ENCODE results near the gene MNAT1. TPM values are rescaled to one million over a fixed set of nuclear protein-coding genes. Genes with fewer than 3 reads are reported as not detected.

MNAT1 gene
- total RNA-seq, 1 experiment from 2014 or later, result 79.7 TPM

GRCh38 chr14:60862283-60862682 lies 127.7 kb downstream of the MNAT1 start:
- BruUV-seq (replicated peaks), result no TSS peak

DNA sequence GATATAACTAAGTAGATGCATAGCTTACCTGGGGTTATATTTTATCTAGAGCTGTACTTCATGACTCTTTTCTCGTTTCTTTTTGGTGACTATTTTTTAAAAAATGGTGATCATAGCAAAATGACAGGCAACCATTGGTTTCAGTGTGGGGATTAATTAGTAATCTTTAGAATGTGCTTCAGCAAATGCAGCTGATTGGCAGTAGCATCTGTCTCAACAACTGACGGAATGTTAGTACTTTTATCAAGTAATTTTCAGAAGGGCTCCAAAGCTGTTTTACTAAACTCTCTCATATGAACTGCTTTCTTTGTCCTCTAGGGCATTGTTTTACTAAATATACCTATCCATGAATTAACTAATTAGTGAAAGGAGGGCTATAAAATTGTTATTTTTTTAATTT lies 128.7 kb downstream of the MNAT1 start:
- no peak overlapping the region for H2AFZ ChIP-seq
- POLR2A ChIA-PET (ENCODE audit: unreplicated experiment), result interaction anchor here (0.6 kb wide), 1 partner anchor 9 kb away, joined by 3 read pairs; no protein-coding TSS in a partner anchor
- intact Hi-C loops (cut with micrococcal nuclease; ENCODE audit: unreplicated experiment), result loop anchor here (2.0 to 10.0 kb wide), 2 partner anchors 208 to 390 kb away; no protein-coding TSS in a partner anchor
- peaks cover 20% of the 10 kb centered on the region; the same call in 1 of the 2 replicates for H3F3A ChIP-seq (ENCODE audit: insufficient read depth, low read depth)
- H3K4me1 ChIP-seq (replicated peaks; ENCODE audit: insufficient read depth), result peaks cover 32% of the 10 kb centered on the region
- no peak for DNase-seq
- no peaks in the 10 kb centered on the region for H4K20me1 ChIP-seq (ENCODE audit: insufficient read depth)
- no peak overlapping the region for H3K4me2 ChIP-seq
- no peaks in the 10 kb centered on the region for H3K9me2 ChIP-seq (ENCODE audit: insufficient read depth)
- no peaks in the 10 kb centered on the region for H3K36me3 ChIP-seq (ENCODE audit: low read depth)
- H3K4me3 ChIP-seq, result no peak overlapping the region
- H3K27ac ChIP-seq, result no peak overlapping the region
- no peaks in the 10 kb centered on the region for H3K9me3 ChIP-seq (ENCODE audit: insufficient read depth, low read depth)
- TF ChIP-seq, protein P1, sequence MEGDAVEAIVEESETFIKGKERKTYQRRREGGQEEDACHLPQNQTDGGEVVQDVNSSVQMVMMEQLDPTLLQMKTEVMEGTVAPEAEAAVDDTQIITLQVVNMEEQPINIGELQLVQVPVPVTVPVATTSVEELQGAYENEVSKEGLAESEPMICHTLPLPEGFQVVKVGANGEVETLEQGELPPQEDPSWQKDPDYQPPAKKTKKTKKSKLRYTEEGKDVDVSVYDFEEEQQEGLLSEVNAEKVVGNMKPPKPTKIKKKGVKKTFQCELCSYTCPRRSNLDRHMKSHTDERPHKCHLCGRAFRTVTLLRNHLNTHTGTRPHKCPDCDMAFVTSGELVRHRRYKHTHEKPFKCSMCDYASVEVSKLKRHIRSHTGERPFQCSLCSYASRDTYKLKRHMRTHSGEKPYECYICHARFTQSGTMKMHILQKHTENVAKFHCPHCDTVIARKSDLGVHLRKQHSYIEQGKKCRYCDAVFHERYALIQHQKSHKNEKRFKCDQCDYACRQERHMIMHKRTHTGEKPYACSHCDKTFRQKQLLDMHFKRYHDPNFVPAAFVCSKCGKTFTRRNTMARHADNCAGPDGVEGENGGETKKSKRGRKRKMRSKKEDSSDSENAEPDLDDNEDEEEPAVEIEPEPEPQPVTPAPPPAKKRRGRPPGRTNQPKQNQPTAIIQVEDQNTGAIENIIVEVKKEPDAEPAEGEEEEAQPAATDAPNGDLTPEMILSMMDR (conservative IDR thresholded peaks at IDR 0.05), result no peak
- TF ChIP-seq EZH2 (IDR thresholded peaks at IDR 0.05; ENCODE audit: low read depth), result no peak
- H3K27me3 ChIP-seq (ENCODE audit: insufficient read depth, low read depth), result no peaks in the 10 kb centered on the region
- H3K79me2 ChIP-seq (ENCODE audit: low read depth), result peaks cover 12% of the 10 kb centered on the region; the same call in 1 of the 2 replicates
- no TSS peak for BruUV-seq (replicated peaks)
- CTCF ChIA-PET, result no interaction called here

More at GRCh38 chr14:60862283-60862682, 127.7 kb downstream of the MNAT1 start:
- Histone ChIP-seq H3K9me3 (ENCODE audit: insufficient read depth, low read depth) (no peaks in the 10 kb centered on the region), H3K27ac (peak overlapping the region; percentile 49), H4K20me1 (ENCODE audit: insufficient read depth) (no peaks in the 10 kb centered on the region), H3K36me3 (ENCODE audit: low read depth) (no peaks in the 10 kb centered on the region), H3K79me2 (ENCODE audit: low read depth) (peaks cover 12% of the 10 kb centered on the region; the same call in 1 of the 2 replicates), H3K4me1 (replicated peaks; ENCODE audit: insufficient read depth) (peaks cover 32% of the 10 kb centered on the region), H2AFZ (no peak overlapping the region), H3F3A (ENCODE audit: insufficient read depth, low read depth) (peaks cover 17% of the 10 kb centered on the region; the same call in 1 of the 2 replicates), H3K4me2 (peak overlapping the region; percentile 60), H3K4me3 (peak overlapping the region; percentile 4; the same call in 1 of the 2 replicates), H3K9me2 (ENCODE audit: insufficient read depth) (no peaks in the 10 kb centered on the region), H3K27me3 (ENCODE audit: insufficient read depth, low read depth) (no peaks in the 10 kb centered on the region)
- TF ChIP-seq, protein P1 (conservative IDR thresholded peaks at IDR 0.05), result no peak
- no peak for TF ChIP-seq EZH2 (IDR thresholded peaks at IDR 0.05; ENCODE audit: low read depth)
- intact Hi-C loops (cut with micrococcal nuclease; ENCODE audit: unreplicated experiment), result loop anchor here (1.0 to 10.0 kb wide), 3 partner anchors 138 to 391 kb away; partner anchors contain the start of gene SIX4
- POLR2A ChIA-PET (ENCODE audit: unreplicated experiment), result interaction anchor here (0.6 kb wide), 1 partner anchor 311 kb away, joined by 3 read pairs; no protein-coding TSS in a partner anchor
- CTCF ChIA-PET, result no interaction called here
- peak; percentile 72 to 84 for DNase-seq

GRCh38 chr14:60865378-60866127 lies 131.0 kb downstream of the MNAT1 start:
- H3K4me3 ChIP-seq, result no peak overlapping the region
- intact Hi-C loops (cut with micrococcal nuclease; ENCODE audit: unreplicated experiment), result loop anchor here (10.0 kb wide), 1 partner anchor 211 kb away; no protein-coding TSS in a partner anchor
- H3K4me2 ChIP-seq, result no peak overlapping the region
- CTCF ChIA-PET, result no interaction called here
- no peaks in the 10 kb centered on the region for H3K27me3 ChIP-seq (ENCODE audit: insufficient read depth, low read depth)
- no peaks in the 10 kb centered on the region for H3K9me3 ChIP-seq (ENCODE audit: insufficient read depth, low read depth)
- peaks cover 12% of the 10 kb centered on the region; the same call in 1 of the 2 replicates for H3K79me2 ChIP-seq (ENCODE audit: low read depth)
- no peak for DNase-seq
- H3K9me2 ChIP-seq (ENCODE audit: insufficient read depth), result no peaks in the 10 kb centered on the region
- no peak overlapping the region for H2AFZ ChIP-seq
- H3K27ac ChIP-seq, result no peak overlapping the region
- peaks cover 16% of the 10 kb centered on the region; the same call in 1 of the 2 replicates for H3F3A ChIP-seq (ENCODE audit: insufficient read depth, low read depth)
- BruUV-seq (replicated peaks), result no TSS peak
- TF ChIP-seq EZH2 (IDR thresholded peaks at IDR 0.05; ENCODE audit: low read depth), result no peak
- TF ChIP-seq, protein P1 (conservative IDR thresholded peaks at IDR 0.05), result no peak
- POLR2A ChIA-PET (ENCODE audit: unreplicated experiment), result no interaction called here
- no peaks in the 10 kb centered on the region for H4K20me1 ChIP-seq (ENCODE audit: insufficient read depth)
- H3K4me1 ChIP-seq (replicated peaks; ENCODE audit: insufficient read depth), result peaks cover 30% of the 10 kb centered on the region
- H3K36me3 ChIP-seq (ENCODE audit: low read depth), result no peaks in the 10 kb centered on the region

Data from PC-9 (cell line).